ENCODE results near the gene SH2D6.

Gene SH2D6

DNA sequence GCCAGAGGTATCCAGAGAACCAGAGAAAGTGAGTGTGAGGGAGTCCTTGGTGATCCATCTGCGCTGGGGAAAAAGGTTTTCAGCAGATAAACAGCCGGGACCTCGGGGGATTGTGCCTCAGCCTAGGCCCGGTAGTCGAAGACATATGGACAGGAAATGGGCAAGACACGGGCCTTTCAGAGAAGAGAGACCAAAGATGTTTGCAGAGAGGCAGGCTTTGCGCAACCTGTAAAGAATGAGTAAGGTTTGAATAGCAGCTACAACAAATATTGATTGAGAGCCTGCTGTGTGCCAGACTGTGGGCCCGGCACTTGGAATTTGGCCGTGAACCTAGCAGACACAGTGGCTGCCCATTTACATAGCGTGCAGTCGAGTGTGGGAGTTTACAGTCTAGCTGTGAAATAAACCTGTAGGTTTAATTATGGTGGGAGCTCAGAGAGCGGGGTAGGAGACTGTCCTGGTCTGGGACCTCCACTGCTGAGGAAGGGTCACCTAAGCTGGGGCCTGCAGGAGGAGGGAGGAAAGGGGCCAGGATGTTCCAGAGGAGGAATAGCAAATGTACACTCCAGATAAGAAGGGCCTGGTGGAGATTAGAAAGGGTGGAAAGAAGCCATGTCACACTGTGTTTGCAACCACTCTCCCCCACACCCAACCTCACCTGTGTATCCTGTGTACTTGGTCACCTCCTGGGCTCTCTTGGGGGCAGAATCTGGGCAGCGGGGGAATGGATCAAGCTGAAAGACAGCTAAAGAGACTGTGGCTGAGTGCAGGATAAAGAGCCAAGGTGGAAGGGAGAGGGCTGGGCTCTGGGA is 3.0 kb downstream of the SH2D6 start:
- DNase-seq (ENCODE audit: low read depth, low spot score) = no peak

DNA sequence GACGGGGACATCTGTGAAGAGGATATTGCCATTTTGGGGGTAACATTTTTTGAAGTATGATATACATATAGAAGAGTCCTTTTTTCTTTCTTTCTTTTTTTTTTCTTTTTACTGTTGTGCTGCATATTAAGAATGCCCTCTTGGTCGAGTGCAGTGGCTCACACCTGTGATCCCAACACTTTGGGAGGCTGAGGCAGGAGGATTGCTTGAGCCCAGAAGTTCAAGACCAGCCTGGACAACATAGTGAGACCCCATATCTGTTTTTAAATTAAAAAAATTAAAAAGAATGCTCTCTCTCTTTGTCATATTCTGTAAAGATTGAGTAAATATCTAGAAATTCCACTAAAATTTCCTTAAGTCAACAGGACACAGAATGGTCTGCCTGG is 3.6 kb downstream of the SH2D6 start:
- DNase-seq (ENCODE audit: low read depth, low spot score) = no peak

DNA sequence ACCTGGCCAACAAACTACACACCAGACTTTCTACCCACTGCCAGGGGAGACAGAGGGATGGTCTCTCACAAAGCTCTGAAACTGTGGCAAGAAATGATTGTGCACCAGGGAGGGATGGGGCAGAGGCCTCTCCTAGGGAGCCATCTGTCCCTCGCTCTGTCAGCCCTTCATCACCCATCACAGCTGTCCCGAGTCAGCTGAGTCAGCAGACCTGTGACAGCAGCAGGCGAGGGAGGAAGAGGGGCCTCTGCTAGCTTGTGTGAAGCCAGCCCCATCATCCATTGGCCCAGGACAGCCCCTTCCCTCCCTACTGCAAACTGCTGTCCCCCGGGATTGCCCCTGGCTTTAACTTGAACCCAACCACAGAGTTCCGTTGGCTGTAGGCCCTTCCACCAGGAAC is 5.0 kb downstream of the SH2D6 start:
- no peak for DNase-seq (ENCODE audit: low read depth, low spot score)

DNA sequence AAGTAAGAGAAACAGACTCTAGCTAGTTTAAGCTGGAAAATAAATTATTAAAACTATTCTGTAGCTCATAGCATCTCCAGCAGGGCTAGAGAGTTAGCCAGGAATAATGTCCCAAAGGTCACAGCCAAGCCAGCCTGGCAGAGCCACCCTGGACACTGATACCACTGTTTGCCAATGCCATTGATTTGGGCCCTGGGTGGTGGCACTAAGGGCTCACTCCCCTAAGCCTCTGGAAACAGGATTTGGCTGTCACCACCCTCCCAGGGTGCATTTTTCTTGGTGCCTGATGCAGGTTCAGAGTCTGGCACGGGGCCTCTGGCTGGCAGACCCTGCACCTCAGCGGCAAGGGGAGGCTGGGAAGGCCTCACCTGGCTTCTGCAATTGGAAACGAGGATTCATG is 7.1 kb downstream of the SH2D6 start:
- no peak for DNase-seq (ENCODE audit: low read depth, low spot score)

DNA sequence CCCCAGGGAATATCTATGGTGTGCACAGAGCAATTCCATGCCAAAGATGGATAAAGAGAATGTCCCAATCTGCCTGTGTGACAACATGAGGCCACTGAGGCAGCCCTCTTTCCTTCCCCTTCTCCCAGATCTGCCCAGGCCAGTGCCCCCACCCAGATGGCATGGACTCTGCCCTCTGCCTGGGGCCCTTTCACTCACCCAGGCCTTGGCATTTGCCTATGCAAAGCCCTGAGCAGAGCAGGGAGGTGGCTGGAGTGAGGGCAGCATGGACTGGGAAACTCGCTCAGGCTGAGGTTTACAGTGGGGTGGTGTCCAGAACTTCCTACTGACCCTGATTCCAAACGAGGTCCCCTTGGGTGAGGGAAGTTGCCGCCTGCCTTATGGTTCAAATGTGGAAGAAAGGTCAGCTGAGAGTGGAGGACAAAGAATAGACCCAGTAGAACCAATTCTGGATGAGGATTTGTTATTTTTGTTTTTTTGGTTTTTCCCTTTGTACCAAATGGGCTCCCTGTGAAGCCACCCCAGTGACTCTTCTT is 8.9 kb downstream of the SH2D6 start:
- no peak for DNase-seq (ENCODE audit: low read depth, low spot score)

DNA sequence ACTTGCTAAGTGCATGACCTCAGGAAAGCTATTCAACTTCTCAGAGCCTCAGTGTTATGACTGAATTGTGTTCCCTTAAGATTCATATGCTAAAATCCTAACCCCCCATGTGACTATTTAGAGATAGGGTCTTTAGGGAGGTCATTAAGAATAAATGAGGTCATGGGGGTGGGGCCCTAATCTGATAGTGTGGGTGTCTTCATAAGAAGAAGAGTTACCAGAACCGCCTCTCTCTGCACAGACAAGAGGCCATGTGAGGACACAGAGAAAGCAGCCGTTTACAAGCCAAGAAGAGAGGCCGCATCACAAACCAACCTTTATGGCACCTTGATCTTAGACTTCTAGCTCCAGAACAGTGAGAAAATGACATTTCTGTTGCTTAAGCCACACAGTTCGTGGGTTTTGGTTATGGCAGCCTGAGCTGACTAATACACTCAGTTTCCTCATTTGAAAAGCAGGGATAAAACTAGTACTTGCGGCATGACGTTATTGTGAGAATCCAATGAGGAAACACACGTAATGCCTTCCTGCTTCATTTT is 9.9 kb downstream of the SH2D6 start:
- DNase-seq (ENCODE audit: low read depth, low spot score) = no peak

DNA sequence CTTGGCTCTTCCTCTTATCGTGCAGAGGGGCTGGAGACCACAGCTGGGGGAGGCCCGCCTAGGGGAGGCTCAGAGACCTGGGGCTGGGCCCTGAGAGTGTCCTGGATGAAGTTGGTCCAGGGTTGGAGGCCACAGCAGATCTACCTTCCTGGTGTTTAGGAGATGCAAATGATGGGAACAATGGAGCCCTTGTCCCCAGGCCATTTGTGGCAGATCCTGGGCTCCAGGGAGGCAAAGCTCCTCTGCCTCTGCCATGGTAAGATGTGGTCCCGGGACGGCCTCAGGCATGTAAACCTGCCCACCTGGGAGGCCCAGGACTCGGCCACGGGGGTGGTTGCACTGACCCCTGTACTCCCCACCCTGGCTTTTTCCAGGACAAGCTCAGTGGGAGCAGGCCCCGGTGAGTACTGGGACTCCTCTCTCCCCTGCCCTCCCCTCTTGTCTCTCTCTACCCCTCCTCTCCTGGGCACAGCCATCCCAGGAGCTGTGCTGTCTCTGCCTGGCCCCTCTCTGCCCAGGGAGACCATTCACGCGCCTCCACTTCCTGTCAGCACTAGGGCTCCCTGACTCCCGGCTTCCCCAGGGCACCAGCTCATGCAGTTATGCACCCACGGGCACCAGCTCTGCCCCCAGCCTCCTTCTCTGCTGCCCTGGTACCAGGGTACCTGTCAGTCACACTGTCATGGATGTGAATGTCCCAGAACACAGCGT is 10.9 kb downstream of the SH2D6 start:
- no peak for DNase-seq (ENCODE audit: low read depth, low spot score)

DNA sequence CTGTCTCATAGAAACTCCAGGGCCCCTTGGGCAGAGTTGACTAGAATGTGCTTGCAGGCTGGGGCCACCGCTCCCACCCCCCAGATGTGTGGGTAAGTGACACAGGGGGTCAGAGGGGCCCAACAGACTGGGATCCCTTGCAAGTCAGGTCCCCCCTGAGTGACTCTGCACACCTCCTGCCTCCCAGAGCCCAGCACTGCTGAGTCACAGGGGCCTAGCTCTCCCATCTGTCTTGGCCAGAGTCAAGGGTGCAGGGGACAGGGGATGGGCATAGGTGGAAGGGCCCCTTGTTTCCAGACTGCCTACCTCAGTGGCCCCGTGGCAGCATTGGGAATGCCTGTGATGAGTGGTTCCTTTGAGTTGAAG is 11.4 kb downstream of the SH2D6 start:
- no peak for DNase-seq (ENCODE audit: low read depth, low spot score)

DNA sequence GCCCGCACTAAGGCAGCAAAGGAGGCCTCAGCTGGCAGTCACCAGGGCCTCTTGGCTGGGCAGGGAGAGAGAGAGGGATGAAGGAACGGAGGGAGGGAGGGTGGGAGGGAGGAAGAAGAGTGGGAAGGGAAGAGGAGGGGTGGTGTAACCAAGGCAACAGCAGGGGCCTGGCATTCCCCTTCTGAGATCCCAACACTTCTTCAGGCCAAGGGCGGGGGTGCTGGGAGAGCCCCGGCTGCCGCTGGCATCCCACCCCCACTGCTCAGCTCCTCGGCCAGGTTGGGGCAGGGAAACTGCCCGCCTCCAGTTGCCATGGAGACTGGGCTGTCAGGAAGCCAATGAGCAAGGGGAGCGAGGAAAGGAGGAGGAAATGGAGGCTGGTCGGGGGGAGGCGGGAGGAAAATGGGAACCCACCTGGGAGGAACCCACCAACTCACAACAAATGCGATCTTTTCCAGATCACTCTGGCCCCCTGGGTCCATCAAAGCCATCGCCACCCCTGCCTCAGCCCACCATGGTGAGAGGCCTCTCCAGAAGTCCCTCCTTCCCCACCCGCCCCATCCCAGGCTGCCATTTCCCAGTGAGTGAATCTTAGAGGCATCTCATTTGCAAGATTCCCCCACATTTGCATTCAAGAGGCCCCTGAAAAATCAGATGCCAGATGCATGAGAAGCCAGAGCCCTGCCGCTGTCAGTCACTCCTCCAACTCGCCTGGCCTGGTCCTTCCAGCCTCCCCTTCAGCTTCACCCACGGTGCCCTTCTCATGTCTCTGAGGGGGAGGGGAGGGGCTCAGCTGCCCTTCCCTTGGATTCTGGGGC is 12.4 kb downstream of the SH2D6 start:
- DNase-seq (ENCODE audit: low read depth, low spot score) = no peak

DNA sequence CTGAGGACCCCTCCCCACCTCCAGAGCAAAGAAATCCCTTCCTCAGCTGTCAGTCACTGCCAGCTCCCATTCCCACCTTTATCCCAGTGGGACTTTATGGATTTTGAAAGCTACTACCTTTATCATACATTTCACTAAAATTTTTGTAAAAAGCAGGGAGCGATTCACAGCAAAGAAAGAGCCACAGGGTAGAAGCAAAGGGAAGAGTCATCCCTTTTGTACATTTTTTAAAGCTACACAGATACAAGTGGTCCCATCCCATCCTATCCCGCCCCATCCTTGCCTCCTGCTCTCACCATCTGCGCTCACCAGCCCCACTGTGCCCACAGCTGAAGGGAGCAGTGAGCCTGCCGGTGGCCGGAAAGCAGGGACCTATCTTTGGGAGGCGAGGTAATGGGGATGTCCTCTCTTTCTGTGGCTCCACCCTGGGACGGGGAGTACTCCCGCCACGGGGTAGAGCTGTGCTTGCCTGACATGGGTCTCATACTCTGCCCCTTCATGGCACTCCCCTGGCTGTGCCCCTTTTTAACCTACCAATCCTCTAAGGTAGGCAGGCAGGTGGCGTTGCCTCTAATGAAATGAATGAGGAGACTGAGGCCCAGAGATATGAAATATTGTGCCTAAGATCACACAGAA is 13.2 kb downstream of the SH2D6 start:
- no peak for DNase-seq (ENCODE audit: low read depth, low spot score)

DNA sequence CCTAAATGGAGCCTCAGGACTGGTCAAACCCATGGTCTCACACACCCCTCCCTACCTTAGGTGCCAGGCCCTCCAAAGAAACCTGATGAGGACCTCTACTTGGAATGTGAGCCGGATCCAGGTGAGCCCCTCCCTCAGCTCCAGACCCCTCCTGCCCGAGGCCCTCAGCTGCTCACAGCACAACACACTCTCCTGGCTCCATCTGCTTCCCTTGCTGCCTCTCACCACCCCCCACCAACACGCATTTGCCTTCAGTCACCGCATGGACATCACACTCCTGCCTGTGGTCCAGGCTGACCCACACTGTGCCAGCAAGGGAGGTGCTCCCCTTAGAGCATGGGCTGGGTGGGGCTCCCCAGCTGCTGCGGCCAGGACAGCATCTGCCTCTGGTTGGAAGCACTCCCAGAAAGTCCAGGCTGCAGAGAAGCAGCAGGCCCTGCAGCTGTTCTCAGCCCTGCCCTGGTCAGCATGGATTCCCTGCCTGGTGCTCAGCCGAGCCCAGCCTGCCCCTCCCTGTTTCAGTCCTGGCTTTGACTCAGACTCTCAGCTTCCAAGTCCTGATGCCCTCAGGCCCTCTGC is 15.1 kb downstream of the SH2D6 start:
- DNase-seq (ENCODE audit: low read depth, low spot score) = no peak

DNA sequence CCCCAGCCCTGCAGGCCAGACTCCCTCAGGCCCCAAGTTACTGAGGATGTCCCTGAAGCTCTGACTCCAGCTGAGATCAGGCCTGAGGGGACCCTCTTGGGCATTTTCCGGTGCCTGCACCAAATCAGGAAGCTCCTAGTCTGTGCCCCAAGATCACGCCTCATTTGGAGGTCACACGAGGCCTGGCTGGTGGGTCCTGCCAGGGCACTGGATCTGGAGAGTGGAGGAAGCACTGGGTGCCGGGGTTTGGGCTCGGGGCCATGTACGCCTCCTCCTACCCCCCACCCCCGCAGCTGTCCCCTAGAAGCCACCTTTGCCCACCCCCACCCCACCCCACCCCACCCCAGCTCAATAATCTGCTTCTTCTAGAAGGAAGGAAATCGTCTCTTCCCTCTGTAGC is 16.2 kb downstream of the SH2D6 start:
- no peak for DNase-seq (ENCODE audit: low read depth, low spot score)

DNA sequence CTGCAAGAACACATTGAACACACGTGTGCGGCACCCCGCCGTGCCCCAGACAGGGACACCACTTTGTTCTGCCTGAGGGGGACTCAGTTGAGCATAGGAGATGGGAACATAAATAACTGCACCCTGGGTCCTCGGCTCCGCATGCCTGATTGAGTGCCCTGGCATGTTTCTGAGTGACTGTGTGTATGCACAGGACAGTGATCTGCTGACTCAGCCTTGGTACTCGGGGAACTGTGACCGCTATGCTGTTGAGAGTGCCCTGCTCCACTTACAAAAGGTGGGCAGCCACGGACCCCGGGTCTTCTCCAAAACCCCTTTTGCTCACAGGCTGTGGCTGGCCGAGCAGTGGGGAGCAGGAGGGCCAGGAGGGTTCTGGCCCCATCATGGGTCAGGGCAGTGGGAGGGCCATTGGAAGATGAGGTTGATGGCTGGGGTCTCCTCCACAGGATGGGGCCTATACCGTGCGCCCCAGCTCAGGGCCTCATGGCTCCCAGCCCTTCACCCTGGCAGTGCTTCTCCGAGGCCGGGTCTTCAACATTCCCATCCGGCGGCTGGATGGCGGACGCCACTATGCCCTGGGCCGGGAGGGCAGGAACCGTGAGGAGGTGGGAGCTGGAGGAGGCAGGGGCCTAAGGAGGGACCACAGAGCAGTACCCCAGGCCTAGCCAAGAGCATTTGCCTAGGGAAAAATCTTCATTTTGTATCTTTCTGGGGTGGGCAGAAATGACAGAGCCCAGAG is 16.9 kb downstream of the SH2D6 start:
- no peak for DNase-seq (ENCODE audit: low read depth, low spot score)

DNA sequence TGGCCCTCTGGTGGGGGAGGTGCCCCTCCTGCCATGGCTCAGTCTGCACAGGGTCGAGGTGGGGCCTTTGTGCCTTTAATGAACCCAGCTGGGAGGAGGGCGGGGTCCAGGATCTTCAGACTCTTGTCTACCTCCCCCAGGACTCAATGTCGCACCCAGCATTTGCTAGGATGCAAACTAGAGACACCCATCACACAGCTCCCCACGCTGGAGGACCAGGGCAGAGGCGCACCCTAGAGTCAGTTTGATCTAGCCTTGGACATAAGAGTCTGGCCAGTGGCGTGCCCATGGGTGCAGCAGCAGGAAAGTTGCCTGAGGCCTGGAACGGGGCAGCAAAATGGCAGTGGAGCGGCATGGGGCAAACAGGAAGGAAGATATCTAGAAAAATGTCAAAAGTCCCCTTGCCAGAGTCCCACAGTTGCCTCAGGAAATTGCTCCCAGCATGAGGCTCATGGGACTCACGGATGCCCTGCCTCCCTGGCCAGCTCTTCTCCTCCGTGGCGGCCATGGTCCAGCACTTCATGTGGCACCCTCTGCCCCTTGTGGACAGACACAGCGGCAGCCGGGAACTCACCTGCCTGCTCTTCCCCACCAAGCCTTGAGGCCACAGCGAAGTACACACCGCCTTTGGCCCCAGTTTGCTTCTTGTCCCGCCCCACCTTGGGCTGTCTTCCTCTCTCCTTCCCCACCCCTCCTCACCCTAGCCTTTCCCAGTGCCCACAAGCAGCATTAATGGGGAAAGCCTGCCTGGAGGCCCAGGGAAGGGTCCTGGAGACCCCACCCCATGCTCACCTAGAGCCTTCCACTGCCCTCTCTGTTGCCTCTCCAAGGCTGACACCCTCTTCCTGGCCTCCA is 17.7 kb downstream of the SH2D6 start:
- DNase-seq (ENCODE audit: low read depth, low spot score) = no peak

DNA sequence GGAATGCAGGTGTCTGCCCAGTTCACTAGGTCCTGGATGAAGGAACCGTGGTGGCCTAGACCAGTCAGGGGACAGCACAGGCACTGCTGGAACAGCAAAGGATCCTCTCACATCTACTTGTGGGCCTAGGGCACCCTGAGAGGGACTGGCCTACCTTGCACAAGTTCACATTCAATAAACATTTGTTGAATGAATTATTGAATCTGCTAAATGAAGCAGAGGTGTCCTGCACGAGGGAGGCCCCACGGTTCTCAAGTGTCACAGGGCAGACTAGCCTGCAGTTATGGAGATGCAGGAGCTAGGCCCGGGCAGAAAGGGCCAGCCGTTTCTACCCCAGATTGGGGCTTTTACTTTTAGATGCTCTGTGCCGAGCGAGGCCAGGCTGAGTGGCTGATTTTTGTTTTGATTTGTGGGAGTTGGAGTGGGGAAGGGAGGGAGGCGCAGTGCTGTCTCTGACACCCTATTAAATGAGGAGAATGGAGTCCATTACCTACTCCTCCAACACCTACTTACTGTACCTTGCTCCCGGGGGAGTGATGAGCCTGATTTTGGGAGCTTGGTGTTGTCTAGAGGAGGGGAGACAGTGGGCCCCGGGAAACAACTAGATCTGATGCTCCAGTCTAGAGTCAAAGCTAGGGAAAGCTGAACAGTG is 18.4 kb downstream of the SH2D6 start:
- no peak for DNase-seq (ENCODE audit: low read depth, low spot score)

DNA sequence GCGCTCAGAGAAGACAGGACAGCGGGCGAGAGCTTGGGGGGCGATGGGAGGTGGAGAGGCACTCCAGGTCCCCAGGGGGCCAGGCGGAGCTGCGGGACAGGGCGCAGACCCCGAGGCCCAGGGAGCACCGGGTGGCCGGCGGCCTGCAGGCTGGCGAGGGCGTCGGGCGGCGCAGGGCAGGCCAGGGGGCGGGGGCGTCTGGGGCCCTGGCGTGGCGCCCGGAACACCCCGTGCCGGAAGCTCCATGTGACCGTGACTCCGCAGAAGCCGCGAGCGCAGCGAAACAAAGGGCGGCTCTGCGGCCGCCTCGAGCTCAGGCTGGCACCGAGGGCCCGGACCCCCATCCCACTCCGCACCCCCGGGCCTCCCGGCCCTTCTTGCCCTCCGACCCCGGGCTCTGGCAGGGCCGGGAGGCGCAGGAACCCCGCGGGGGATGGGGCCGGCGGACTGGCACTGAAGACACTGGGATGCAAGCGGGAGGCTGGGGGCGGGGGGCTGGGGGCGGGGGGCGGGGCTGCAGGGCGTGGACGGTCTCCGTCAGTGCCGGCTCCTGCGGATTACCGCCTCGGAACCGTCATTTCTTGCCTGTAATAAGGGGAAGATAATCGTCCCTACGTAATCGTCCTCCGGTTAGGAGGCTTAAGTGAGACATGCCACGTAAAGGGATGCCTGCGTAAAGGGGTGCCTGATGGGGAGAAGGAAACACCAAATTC is 19.1 kb downstream of the SH2D6 start:
- DNase-seq (ENCODE audit: low read depth, low spot score) = peak; percentile 32

DNA sequence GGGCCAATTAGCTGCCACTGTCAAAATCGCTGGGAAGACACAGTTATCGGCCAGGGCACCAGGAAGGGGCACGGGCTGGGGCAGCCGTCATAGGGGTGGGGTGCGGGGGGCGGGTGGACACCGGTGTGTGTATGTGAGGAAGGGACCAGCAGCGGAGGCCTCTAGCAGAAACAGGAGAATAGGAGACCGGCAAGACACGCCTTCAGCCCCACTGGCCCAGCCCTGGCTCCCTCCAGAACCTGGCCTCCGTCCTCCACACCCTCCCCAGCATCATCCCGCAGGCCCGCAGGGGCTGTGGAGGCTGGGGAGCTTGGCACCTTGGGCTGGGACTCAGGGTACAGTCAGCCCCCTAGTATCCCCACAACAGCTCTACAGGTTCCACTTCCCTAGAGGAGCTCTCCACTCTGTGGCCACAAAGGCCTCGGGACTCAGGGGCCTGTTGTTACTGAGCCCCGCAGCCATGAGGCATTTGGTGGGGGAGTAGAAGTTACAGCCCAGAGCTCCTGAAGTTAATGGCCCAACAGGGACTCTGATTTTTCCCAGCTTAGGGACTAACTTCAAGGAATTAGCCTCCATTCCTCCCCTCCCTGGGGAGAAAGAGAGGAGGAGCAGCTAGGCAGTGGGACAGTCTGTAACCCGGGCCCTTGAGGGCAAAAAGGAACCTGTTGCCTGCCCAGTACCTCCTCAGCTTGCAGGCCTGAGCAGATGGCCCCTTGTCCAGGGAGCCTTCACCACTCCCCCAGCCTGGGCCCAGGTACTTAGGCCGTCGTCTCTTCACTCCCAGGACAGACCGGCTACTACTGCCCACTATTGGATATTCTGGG is 19.9 kb downstream of the SH2D6 start:
- DNase-seq (ENCODE audit: low read depth, low spot score) = no peak

All from activated naive CD8-positive, alpha-beta T cell treated with anti-CD3 and anti-CD28 coated beads, Interleukin-2, amount 50 U/mL, for 16 hours (primary cell).